IMR-90 (cell line): ENCODE data around the gene STX7. TPM values are rescaled to one million over a fixed set of nuclear protein-coding genes. Genes with fewer than 3 reads are reported as not detected.
A peak's percentile ranks its signal among the peaks of the same experiment; 100 is the strongest.

Experiments
- ATAC-seq: fragments of 200-7000 bp; cut with Tn5 transposase; 2 replicates; pipeline ENCODE4 v1.9.1; 2020; ENCODE audit warnings: low read depth, mild to moderate bottlenecking, moderate library complexity
- BruUV-seq: library from RNA; stranded (reverse); fragments of 400-500 nt; replicated peaks from 2 replicates; lab custom pipeline; 2021; lab: Mats Ljungman, UMichigan
- CTCF ChIA-PET: fragments of 300-600 bp; formaldehyde crosslinking; extraction: SDS; loops from one replicate; lab custom pipeline; 2021; ENCODE audit warnings: antibody characterized with exemption; lab: Yijun Ruan, JAX
- POLR2A ChIA-PET: fragments of 300-600 bp; sonication (Branson Sonifier 250); formaldehyde crosslinking; loops from one replicate; lab custom pipeline; 2022; ENCODE audit warnings: antibody characterized with exemption; ENCODE audit not compliant: unreplicated experiment; lab: Charles Lee
- DNase-seq: peaks from one replicate; pipeline ENCODE4 v3.0.0; 2013
- H2AFZ ChIP-seq: replicated peaks from 2 replicates; pipeline ENCODE3; 2013; ENCODE audit warnings: low read length, mild to moderate bottlenecking; ENCODE audit not compliant: poor library complexity
- H2AK5ac ChIP-seq: 2 replicates; pipeline ENCODE4 v1.6.1; 2013; ENCODE audit warnings: low read depth, low read length, inconsistent platforms
- H2AK9ac ChIP-seq: replicated peaks from 2 replicates; pipeline ENCODE3; 2013; ENCODE audit warnings: mild to moderate bottlenecking, low read depth, low read length, moderate library complexity; ENCODE audit not compliant: poor library complexity
- H2BK120ac ChIP-seq: 2 replicates; pipeline ENCODE4 v1.6.1; 2013; ENCODE audit warnings: low read depth, low read length, inconsistent platforms
- H2BK15ac ChIP-seq: 3 replicates; pipeline ENCODE4 v1.6.1; 2013; ENCODE audit warnings: low read depth, low read length, inconsistent platforms
- H2BK20ac ChIP-seq: 2 replicates; pipeline ENCODE4 v1.6.1; 2013; ENCODE audit warnings: low read depth, mild to moderate bottlenecking, inconsistent platforms, low read length, moderate library complexity
- H2BK5ac ChIP-seq: 2 replicates; pipeline ENCODE4 v1.6.1; 2013; ENCODE audit warnings: mild to moderate bottlenecking, low read depth, low read length, inconsistent platforms; ENCODE audit not compliant: poor library complexity, severe bottlenecking
- H3K14ac ChIP-seq: replicated peaks from 2 replicates; pipeline ENCODE4 v1.6.1; 2013; ENCODE audit warnings: low read depth, low read length, inconsistent platforms
- H3K18ac ChIP-seq: 2 replicates; pipeline ENCODE4 v1.6.1; 2013; ENCODE audit warnings: low read depth, low read length, control low read depth
- H3K23ac ChIP-seq: 2 replicates; pipeline ENCODE4 v1.6.1; 2013; ENCODE audit warnings: low read depth, low read length, inconsistent platforms
- H3K27ac ChIP-seq: 2 replicates; pipeline ENCODE4 v1.5.1; 2013; ENCODE audit warnings: mild to moderate bottlenecking, control low read depth, low read length; ENCODE audit not compliant: insufficient read depth
- H3K27me3 ChIP-seq: 2 replicates; pipeline ENCODE4 v1.6.1; 2013; ENCODE audit warnings: low read length; ENCODE audit not compliant: control insufficient read depth, insufficient read depth
- H3K36me3 ChIP-seq: 2 replicates; pipeline ENCODE4 v1.6.1; 2013; ENCODE audit warnings: low read length, mixed read lengths; ENCODE audit not compliant: control insufficient read depth, insufficient read depth
- H3K4ac ChIP-seq: 2 replicates; pipeline ENCODE4 v1.6.1; 2013; ENCODE audit warnings: low read depth, low read length, inconsistent platforms
- H3K4me1 ChIP-seq: 2 replicates; pipeline ENCODE4 v1.6.1; 2013; ENCODE audit warnings: low read length, mixed read lengths; ENCODE audit not compliant: control insufficient read depth, insufficient read depth
- H3K4me2 ChIP-seq: 2 replicates; pipeline ENCODE4 v1.6.1; 2013; ENCODE audit warnings: low read depth, mild to moderate bottlenecking, control low read depth, low read length, moderate library complexity
- H3K4me3 ChIP-seq: 2 replicates; pipeline ENCODE4 v1.5.1; 2013; ENCODE audit warnings: low read depth, mild to moderate bottlenecking, control low read depth, low read length, moderate library complexity; ENCODE audit not compliant: insufficient read depth
- H3K56ac ChIP-seq: 2 replicates; pipeline ENCODE4 v1.6.1; 2013; ENCODE audit warnings: low read length, inconsistent platforms; ENCODE audit not compliant: insufficient read depth; ENCODE audit errors: extremely low read depth
- H3K79me1 ChIP-seq, 2 experiments: 2 replicates each; pipeline ENCODE4 v1.6.1; 2013; ENCODE audit warnings: low read length in 2 of 2, inconsistent platforms in 1 of 2, low read depth in 1 of 2
- H3K9ac ChIP-seq: 2 replicates; pipeline ENCODE4 v1.6.1; 2013; ENCODE audit warnings: low read depth, low read length, control low read depth
- H3K9me1 ChIP-seq: 2 replicates; pipeline ENCODE4 v1.6.1; 2013; ENCODE audit warnings: low read length, inconsistent platforms; ENCODE audit not compliant: insufficient read depth
- H3K9me3 ChIP-seq: 2 replicates; pipeline ENCODE4 v1.6.1; 2013; ENCODE audit warnings: low read length; ENCODE audit not compliant: control insufficient read depth, insufficient read depth
- H4K20me1 ChIP-seq: 2 replicates; pipeline ENCODE4 v1.6.1; 2013; ENCODE audit warnings: low read length, inconsistent platforms; ENCODE audit not compliant: insufficient read depth
- H4K5ac ChIP-seq: 2 replicates; pipeline ENCODE4 v1.6.1; 2013; ENCODE audit warnings: mild to moderate bottlenecking, low read depth, low read length, control low read depth
- H4K8ac ChIP-seq, 2 experiments: 2 replicates each; pipeline ENCODE4 v1.6.1; 2013; ENCODE audit warnings: low read depth in 2 of 2, low read length in 2 of 2, control low read depth in 1 of 2, inconsistent platforms in 1 of 2
- H4K91ac ChIP-seq: 2 replicates; pipeline ENCODE4 v1.6.1; 2013; ENCODE audit warnings: low read depth, low read length, inconsistent platforms; ENCODE audit not compliant: insufficient read depth
- BHLHE40 ChIP-seq: fragments of 150-350 bp; IDR thresholded peaks from 2 replicates; pipeline ENCODE4 v1.6.1; 2016; ENCODE audit warnings: mild to moderate bottlenecking, low read depth, low read length
- CEBPB ChIP-seq: IDR thresholded peaks from 2 replicates; pipeline ENCODE4 v1.6.1; 2012; ENCODE audit warnings: low read depth, low read length, improper control_type of control experiment
- CHD1 ChIP-seq: IDR thresholded peaks from 2 replicates; pipeline ENCODE4 v1.6.1; 2012; ENCODE audit warnings: low read depth, low read length, improper control_type of control experiment
- FOS ChIP-seq: fragments of 150-350 bp; IDR thresholded peaks from 2 replicates; pipeline ENCODE4 v1.6.1; 2016; ENCODE audit warnings: low read depth, low read length
- MAFK ChIP-seq: IDR thresholded peaks from 2 replicates; pipeline ENCODE4 v1.6.1; 2012; ENCODE audit warnings: low read depth, low read length, improper control_type of control experiment
- MAZ ChIP-seq: IDR thresholded peaks from 2 replicates; pipeline ENCODE4 v1.6.1; 2012; ENCODE audit warnings: low read depth, mild to moderate bottlenecking, low read length, improper control_type of control experiment, moderate library complexity, borderline replicate concordance
- MXI1 ChIP-seq: IDR thresholded peaks from 2 replicates; pipeline ENCODE4 v1.6.1; 2012; ENCODE audit warnings: low read depth, mild to moderate bottlenecking, low read length, moderate library complexity, borderline replicate concordance
- NFE2L2 ChIP-seq: fragments of 150-350 bp; IDR thresholded peaks from 2 replicates; pipeline ENCODE4 v1.6.1; 2016; ENCODE audit warnings: low read depth, mild to moderate bottlenecking, low read length
- POLR2A ChIP-seq: IDR thresholded peaks from 2 replicates; pipeline ENCODE4 v1.6.1; 2012; ENCODE audit warnings: mild to moderate bottlenecking, low read depth, low read length
- RAD21 ChIP-seq: IDR thresholded peaks from 2 replicates; pipeline ENCODE4 v1.6.1; 2012; ENCODE audit warnings: low read length, improper control_type of control experiment
- RCOR1 ChIP-seq: IDR thresholded peaks from 2 replicates; pipeline ENCODE4 v1.6.1; 2012; ENCODE audit warnings: mild to moderate bottlenecking, low read length, improper control_type of control experiment; ENCODE audit not compliant: insufficient replicate concordance
- RFX5 ChIP-seq: IDR thresholded peaks from 2 replicates; pipeline ENCODE4 v1.8.0; 2012; ENCODE audit warnings: low read depth, mild to moderate bottlenecking, low read length, moderate library complexity
- SMC3 ChIP-seq: fragments of 150-350 bp; IDR thresholded peaks from 2 replicates; pipeline ENCODE4 v1.6.1; 2016; ENCODE audit warnings: low read depth, mild to moderate bottlenecking, antibody characterized with exemption, low read length, moderate library complexity
- WGBS, 2 experiments: methylation state at CpG; one replicate each; pipeline versions ENCODE4 v1.1.5 to v1.1.7; 2013; ENCODE audit warnings: missing lambda C conversion rate in 2 of 2; ENCODE audit not compliant: insufficient read length in 1 of 2; ENCODE audit errors: extremely low coverage in 2 of 2; 5-methylcytosine and 5-hydroxymethylcytosine counted together
- dilution Hi-C: fragments of 300-500 bp; cut with HindIII; formaldehyde crosslinking; loops from one replicate; pipeline ENCODE4 v1.14.3; 2018; ENCODE audit warnings: low sequenced_read_pairs; ENCODE audit not compliant: unreplicated experiment
- in situ Hi-C: fragments of 300-500 bp; cut with MboI; formaldehyde crosslinking; loops from 3 replicates; pipeline ENCODE4 v1.14.3; 2019; ENCODE audit warnings: low sequenced_read_pairs, inconsistent platforms, mixed read lengths
- intact Hi-C: fragments of 100-400 bp; cut with micrococcal nuclease; formaldehyde crosslinking; loops from 2 replicates; pipeline ENCODE4 v1.10.0; 2022
- polyA plus RNA-seq, 3 experiments: library from polyadenylated mRNA; depleted of rRNA; stranded (reverse); fragments of >200 nt; gene quantifications; 2 replicates each; pipeline ENCODE4 v1.2.3, GENCODE V29; 2012; ENCODE audit warnings: low replicate concordance in 1 of 3
- total RNA-seq: library from RNA; depleted of rRNA; stranded (reverse); fragments of >200 nt; gene quantifications from 2 replicates; pipeline ENCODE4 v1.2.3, GENCODE V29; 2012
- TF ChIP-seq, protein P1 (sequence below): fragments of 150-350 bp; IDR thresholded peaks from 2 replicates; pipeline ENCODE4 v1.6.1; 2017; ENCODE audit warnings: mild to moderate bottlenecking, antibody characterized with exemption, low read length, low read depth
- TF ChIP-seq, protein P2 (sequence below): fragments of 150-350 bp; IDR thresholded peaks from 2 replicates; pipeline ENCODE4 v1.6.1; 2016; ENCODE audit warnings: low read depth, mild to moderate bottlenecking, low read length, moderate library complexity, borderline replicate concordance
- TF ChIP-seq, protein P3 (sequence below): conservative IDR thresholded peaks from 2 replicates; pipeline ENCODE4 v1.5.1; 2012; ENCODE audit warnings: mild to moderate bottlenecking, low read depth, low read length, improper control_type of control experiment

The STX7 gene
- total and polyA plus RNA-seq, 2 of the 4 experiments (the other 2 are of a cell fraction) = 16.5 to 35.1 TPM

DNA sequence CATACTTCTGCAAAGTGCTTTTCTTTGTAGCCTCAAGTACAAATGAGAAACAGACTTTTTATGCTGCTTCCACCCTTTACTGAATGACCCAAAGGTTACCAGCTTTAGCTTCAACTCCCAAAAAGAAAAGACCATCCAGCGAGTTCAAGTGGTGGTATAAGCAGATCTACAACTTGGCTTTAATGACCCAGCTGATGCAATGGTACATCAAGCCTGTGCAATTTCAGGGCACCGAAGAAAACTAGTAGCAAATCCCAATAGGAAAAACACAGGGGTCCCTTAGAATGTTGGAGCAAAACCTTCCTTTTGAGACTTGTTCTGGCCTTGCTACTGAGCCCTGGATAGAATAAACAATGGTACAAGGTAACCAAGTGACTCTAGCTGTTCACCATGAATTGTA lies 33.8 kb downstream of the STX7 start:
- Histone ChIP-seq H2BK120ac (no peak overlapping the region), H4K20me1 (no peaks in the 10 kb centered on the region; the same call in none of the 2 replicates), H3K9me1 (no peaks in the 10 kb centered on the region; the same call in 1 of the 2 replicates), H2BK15ac (no peak overlapping the region), H2AFZ (no peak overlapping the region), H3K27me3 (no peaks in the 10 kb centered on the region), H3K4ac (no peak overlapping the region), H3K14ac (no peak overlapping the region), H3K4me1 (no peaks in the 10 kb centered on the region; the same call in 1 of the 2 replicates), H3K27ac (no peak overlapping the region), H3K18ac (no peak overlapping the region), H3K23ac (0 out of 2 replicates have a peak overlapping the region, but pooled peaks have one; percentile 33), H2BK20ac (no peak overlapping the region), H3K9ac (no peak overlapping the region), H3K4me3 (no peak overlapping the region), H3K4me2 (no peak overlapping the region), H4K8ac (no peak overlapping the region), H2BK5ac (no peak overlapping the region), H3K56ac (no peak overlapping the region), H3K36me3 (no peaks in the 10 kb centered on the region), H4K91ac (no peak overlapping the region), H2AK5ac (no peak overlapping the region), H4K5ac (no peak overlapping the region), H3K79me1 (peaks cover 34 to 41% of the 10 kb centered on the region in 2 experiments), H2AK9ac (peak overlapping the region; percentile 71), H3K9me3 (no peaks in the 10 kb centered on the region)
- 80% methylated on average over 1 of the region's 2 CpGs; no CpG with 5 or more reads in 1 of the 2 experiments for WGBS, 2 experiments
- dilution Hi-C loops = loop anchor here (25.0 kb wide), 1 partner anchor 192 kb away; no protein-coding TSS in a partner anchor
- POLR2A ChIA-PET = no interaction called here
- intact Hi-C loops = no loop called here
- no TSS peak for BruUV-seq
- ATAC-seq (no peak), DNase-seq (no peak)
- in situ Hi-C loops = loop anchor here (25.0 kb wide), 1 partner anchor 792 kb away; no protein-coding TSS in a partner anchor
- CTCF ChIA-PET = no interaction called here
- TF ChIP-seq BHLHE40 (no peak), POLR2A (no peak), RAD21 (no peak), MAFK (no peak), RFX5 (no peak), CEBPB (no peak), NFE2L2 (no peak), CHD1 (no peak), RCOR1 (no peak), FOS (no peak), MXI1 (no peak), SMC3 (no peak), MAZ (no peak)
- TF ChIP-seq, protein P1, sequence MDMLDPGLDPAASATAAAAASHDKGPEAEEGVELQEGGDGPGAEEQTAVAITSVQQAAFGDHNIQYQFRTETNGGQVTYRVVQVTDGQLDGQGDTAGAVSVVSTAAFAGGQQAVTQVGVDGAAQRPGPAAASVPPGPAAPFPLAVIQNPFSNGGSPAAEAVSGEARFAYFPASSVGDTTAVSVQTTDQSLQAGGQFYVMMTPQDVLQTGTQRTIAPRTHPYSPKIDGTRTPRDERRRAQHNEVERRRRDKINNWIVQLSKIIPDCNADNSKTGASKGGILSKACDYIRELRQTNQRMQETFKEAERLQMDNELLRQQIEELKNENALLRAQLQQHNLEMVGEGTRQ = no peak
- TF ChIP-seq, protein P2, sequence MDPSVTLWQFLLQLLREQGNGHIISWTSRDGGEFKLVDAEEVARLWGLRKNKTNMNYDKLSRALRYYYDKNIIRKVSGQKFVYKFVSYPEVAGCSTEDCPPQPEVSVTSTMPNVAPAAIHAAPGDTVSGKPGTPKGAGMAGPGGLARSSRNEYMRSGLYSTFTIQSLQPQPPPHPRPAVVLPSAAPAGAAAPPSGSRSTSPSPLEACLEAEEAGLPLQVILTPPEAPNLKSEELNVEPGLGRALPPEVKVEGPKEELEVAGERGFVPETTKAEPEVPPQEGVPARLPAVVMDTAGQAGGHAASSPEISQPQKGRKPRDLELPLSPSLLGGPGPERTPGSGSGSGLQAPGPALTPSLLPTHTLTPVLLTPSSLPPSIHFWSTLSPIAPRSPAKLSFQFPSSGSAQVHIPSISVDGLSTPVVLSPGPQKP = no peak
- TF ChIP-seq, protein P3, sequence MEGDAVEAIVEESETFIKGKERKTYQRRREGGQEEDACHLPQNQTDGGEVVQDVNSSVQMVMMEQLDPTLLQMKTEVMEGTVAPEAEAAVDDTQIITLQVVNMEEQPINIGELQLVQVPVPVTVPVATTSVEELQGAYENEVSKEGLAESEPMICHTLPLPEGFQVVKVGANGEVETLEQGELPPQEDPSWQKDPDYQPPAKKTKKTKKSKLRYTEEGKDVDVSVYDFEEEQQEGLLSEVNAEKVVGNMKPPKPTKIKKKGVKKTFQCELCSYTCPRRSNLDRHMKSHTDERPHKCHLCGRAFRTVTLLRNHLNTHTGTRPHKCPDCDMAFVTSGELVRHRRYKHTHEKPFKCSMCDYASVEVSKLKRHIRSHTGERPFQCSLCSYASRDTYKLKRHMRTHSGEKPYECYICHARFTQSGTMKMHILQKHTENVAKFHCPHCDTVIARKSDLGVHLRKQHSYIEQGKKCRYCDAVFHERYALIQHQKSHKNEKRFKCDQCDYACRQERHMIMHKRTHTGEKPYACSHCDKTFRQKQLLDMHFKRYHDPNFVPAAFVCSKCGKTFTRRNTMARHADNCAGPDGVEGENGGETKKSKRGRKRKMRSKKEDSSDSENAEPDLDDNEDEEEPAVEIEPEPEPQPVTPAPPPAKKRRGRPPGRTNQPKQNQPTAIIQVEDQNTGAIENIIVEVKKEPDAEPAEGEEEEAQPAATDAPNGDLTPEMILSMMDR = no peak
